ENCODE data around the gene CRHR1.
"Not testable (repeated sequence)": the region's sequence is repeated elsewhere in the genome, so short reads cannot be mapped to it uniquely, and the experiment has no call there.

The CRHR1 gene

GRCh38 chr17:45743626-45744326 lies 40.3 kb upstream of the CRHR1 start:
- no peak overlapping the region for H3K4me3 ChIP-seq (ENCODE audit: low read depth, low read length)
- no peak for TF ChIP-seq CTCF (IDR thresholded peaks at IDR 0.05; ENCODE audit: low read depth, low read length)
- DNase-seq (ENCODE audit: low read depth, low spot score): no peak
- in situ Hi-C loops (cut with HindIII; ENCODE audit: low sequenced_read_pairs): no loop called here

GRCh38 chr17:45744826-45745225 lies 39.3 kb upstream of the CRHR1 start:
- H3K4me3 ChIP-seq (ENCODE audit: low read depth, low read length); in situ Hi-C loops (cut with HindIII; ENCODE audit: low sequenced_read_pairs): not testable (repeated sequence)

GRCh38 chr17:45745601-45746494 lies 38.3 kb upstream of the CRHR1 start:
- H3K4me3 ChIP-seq (ENCODE audit: low read depth, low read length): no peak overlapping the region
- DNase-seq (ENCODE audit: low read depth, low spot score): no peak
- no peak for TF ChIP-seq CTCF (IDR thresholded peaks at IDR 0.05; ENCODE audit: low read depth, low read length)
- in situ Hi-C loops (cut with HindIII; ENCODE audit: low sequenced_read_pairs): no loop called here

More at GRCh38 chr17:45744826-45745225, 39.3 kb upstream of the CRHR1 start:
- not testable (repeated sequence) for DNase-seq (ENCODE audit: low read depth, low spot score)

GRCh38 chr17:45747911-45748310 lies 36.2 kb upstream of the CRHR1 start:
- TF ChIP-seq CTCF (IDR thresholded peaks at IDR 0.05; ENCODE audit: low read depth, low read length): no peak
- no peak for DNase-seq (ENCODE audit: low read depth, low spot score)
- no peak overlapping the region for H3K4me3 ChIP-seq (ENCODE audit: low read depth, low read length)
- in situ Hi-C loops (cut with HindIII; ENCODE audit: low sequenced_read_pairs): no loop called here

GRCh38 chr17:45748731-45749310 lies 35.3 kb upstream of the CRHR1 start:
- H3K4me3 ChIP-seq (ENCODE audit: low read depth, low read length): no peak overlapping the region
- in situ Hi-C loops (cut with HindIII; ENCODE audit: low sequenced_read_pairs): no loop called here
- no peak for DNase-seq (ENCODE audit: low read depth, low spot score)
- no peak for TF ChIP-seq CTCF (IDR thresholded peaks at IDR 0.05; ENCODE audit: low read depth, low read length)

GRCh38 chr17:45749831-45750335 lies 34.2 kb upstream of the CRHR1 start:
- no peak for TF ChIP-seq CTCF (IDR thresholded peaks at IDR 0.05; ENCODE audit: low read depth, low read length)
- H3K4me3 ChIP-seq (ENCODE audit: low read depth, low read length): no peak overlapping the region
- no peak for DNase-seq (ENCODE audit: low read depth, low spot score)
- in situ Hi-C loops (cut with HindIII; ENCODE audit: low sequenced_read_pairs): no loop called here
